RWPE2 (cell line): ENCODE measurements around the gene NMRAL1.
A peak's percentile ranks its signal among the peaks of the same experiment; 100 is the strongest.

Experiments used
- ATAC-seq: fragments of 200-7000 bp; cut with Tn5 transposase; 3 replicates; pipeline ENCODE4 v1.9.1; 2021; ENCODE audit warnings: low read depth
- DNase-seq: peaks from one replicate; pipeline ENCODE4 v3.0.0-alpha.2; 2020; ENCODE audit warnings: low spot score
- H3K27ac ChIP-seq: fragments of 450-650 bp; 2 replicates; pipeline ENCODE4 v1.5.1; 2017; ENCODE audit warnings: mild to moderate bottlenecking; ENCODE audit not compliant: poor library complexity, severe bottlenecking
- H3K27me3 ChIP-seq: fragments of 250-450 bp; sonication (Bioruptor Pico); 2 replicates; pipeline ENCODE4 v1.5.1; 2021; ENCODE audit warnings: mild to moderate bottlenecking, moderate library complexity; ENCODE audit not compliant: insufficient read depth, poor library complexity, severe bottlenecking
- H3K36me3 ChIP-seq: fragments of 250-450 bp; sonication (Bioruptor Pico); 2 replicates; pipeline ENCODE4 v1.5.1; 2020; ENCODE audit warnings: low read depth, mild to moderate bottlenecking, moderate library complexity
- H3K4me1 ChIP-seq: fragments of 250-450 bp; sonication (Bioruptor Pico); 2 replicates; pipeline ENCODE4 v1.5.1; 2021; ENCODE audit warnings: mild to moderate bottlenecking, moderate library complexity; ENCODE audit not compliant: insufficient read depth, poor library complexity, severe bottlenecking
- H3K4me3 ChIP-seq: fragments of 250-450 bp; sonication (Bioruptor Pico); 2 replicates; pipeline ENCODE4 v1.5.1; 2021; ENCODE audit warnings: mild to moderate bottlenecking, moderate library complexity; ENCODE audit not compliant: severe bottlenecking
- H3K9me3 ChIP-seq: fragments of 250-450 bp; sonication (Bioruptor Pico); 2 replicates; pipeline ENCODE4 v1.5.1; 2021; ENCODE audit warnings: mild to moderate bottlenecking, moderate library complexity; ENCODE audit not compliant: severe bottlenecking
- TF ChIP-seq, protein P1 (sequence below): fragments of 450-650 bp; IDR thresholded peaks from one replicate; pipeline ENCODE4 v1.5.1; 2017; ENCODE audit warnings: mild to moderate bottlenecking, moderate library complexity; ENCODE audit not compliant: poor library complexity, severe bottlenecking

NMRAL1 gene

DNA sequence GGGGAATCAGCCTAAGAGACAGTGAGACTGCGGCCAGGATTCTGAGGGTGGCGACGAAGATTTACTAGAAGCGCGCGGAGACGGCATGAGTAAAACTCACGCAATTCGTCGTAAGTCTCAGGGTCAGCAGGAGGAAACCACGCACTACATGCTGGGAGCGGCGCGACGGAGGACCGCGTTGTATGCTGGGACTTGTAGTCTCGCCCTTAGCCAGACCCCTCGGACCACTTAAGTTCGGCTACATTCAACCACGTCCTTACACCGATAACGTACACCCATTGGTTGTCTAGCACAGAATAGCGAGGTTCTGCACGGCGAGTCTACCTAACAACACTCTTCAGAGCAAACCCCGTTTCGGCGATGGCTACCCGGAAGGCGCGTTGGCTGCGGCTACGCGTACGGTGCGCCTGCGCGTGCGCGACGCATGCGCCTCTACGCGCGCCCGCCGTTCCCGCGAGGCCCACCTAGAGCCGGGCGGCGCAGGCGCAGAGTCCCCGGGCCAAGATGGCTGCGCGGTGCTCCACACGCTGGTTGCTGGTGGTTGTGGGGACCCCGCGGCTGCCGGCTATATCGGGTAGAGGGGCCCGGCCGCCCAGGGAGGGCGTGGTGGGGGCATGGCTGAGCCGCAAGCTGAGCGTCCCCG is 48.9 kb downstream of the NMRAL1 start, which contains the start of gene DNAJA3:
TSS of gene DNAJA3 (plus strand) at position 491 of the 643 bp plus-strand sequence. CDS start at position 505, 14 bp downstream.
- H3K4me3 ChIP-seq: peak within 1 kb of the TSS; percentile 84
- H3K36me3 ChIP-seq: peaks cover 19% of the 10 kb centered on the region
- peak; percentile 92 for DNase-seq
- TF ChIP-seq, protein P1, sequence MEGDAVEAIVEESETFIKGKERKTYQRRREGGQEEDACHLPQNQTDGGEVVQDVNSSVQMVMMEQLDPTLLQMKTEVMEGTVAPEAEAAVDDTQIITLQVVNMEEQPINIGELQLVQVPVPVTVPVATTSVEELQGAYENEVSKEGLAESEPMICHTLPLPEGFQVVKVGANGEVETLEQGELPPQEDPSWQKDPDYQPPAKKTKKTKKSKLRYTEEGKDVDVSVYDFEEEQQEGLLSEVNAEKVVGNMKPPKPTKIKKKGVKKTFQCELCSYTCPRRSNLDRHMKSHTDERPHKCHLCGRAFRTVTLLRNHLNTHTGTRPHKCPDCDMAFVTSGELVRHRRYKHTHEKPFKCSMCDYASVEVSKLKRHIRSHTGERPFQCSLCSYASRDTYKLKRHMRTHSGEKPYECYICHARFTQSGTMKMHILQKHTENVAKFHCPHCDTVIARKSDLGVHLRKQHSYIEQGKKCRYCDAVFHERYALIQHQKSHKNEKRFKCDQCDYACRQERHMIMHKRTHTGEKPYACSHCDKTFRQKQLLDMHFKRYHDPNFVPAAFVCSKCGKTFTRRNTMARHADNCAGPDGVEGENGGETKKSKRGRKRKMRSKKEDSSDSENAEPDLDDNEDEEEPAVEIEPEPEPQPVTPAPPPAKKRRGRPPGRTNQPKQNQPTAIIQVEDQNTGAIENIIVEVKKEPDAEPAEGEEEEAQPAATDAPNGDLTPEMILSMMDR: no peak
- peaks cover 10% of the 10 kb centered on the region for H3K4me1 ChIP-seq
- H3K27me3 ChIP-seq: no peaks in the 10 kb centered on the region
- H3K27ac ChIP-seq: peak within 1 kb of the TSS; percentile 79
- ATAC-seq: peak; percentile 93
- no peaks in the 10 kb centered on the region for H3K9me3 ChIP-seq

DNA sequence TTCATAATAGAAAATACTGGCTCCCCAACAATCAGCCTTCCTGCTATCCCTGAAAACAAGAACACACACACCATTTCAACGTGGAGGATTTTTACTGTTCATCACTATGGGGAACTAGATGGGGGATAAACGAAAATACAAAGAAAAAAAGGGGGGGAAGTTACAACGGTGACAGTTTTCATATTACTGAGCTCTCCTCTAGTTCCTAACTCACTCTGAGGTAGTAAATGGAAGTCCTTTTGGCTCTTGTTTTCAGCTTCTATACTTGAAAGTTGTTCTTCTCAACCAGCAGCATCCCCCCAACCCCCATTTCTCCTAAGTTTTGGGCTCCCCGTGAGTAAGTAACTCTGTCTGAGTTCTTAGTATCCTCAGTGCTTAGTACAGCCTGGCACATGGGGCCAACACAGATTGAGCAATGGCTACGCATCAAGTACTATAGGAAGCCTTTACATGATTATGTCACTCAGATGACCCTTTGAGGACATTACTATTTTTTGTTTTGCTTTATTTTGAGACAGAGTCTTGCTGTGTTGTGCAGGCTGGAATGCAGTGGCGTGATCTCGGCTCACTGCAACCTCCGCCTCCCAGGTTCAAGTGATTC is 53.8 kb downstream of the NMRAL1 start:
- H3K4me3 ChIP-seq: no peak overlapping the region
- no peaks in the 10 kb centered on the region for H3K9me3 ChIP-seq
- ATAC-seq (no peak), DNase-seq (no peak)
- TF ChIP-seq, protein P1: no peak
- no peaks in the 10 kb centered on the region for H3K36me3 ChIP-seq
- H3K4me1 ChIP-seq: no peaks in the 10 kb centered on the region
- no peak overlapping the region for H3K27ac ChIP-seq
- no peaks in the 10 kb centered on the region for H3K27me3 ChIP-seq

DNA sequence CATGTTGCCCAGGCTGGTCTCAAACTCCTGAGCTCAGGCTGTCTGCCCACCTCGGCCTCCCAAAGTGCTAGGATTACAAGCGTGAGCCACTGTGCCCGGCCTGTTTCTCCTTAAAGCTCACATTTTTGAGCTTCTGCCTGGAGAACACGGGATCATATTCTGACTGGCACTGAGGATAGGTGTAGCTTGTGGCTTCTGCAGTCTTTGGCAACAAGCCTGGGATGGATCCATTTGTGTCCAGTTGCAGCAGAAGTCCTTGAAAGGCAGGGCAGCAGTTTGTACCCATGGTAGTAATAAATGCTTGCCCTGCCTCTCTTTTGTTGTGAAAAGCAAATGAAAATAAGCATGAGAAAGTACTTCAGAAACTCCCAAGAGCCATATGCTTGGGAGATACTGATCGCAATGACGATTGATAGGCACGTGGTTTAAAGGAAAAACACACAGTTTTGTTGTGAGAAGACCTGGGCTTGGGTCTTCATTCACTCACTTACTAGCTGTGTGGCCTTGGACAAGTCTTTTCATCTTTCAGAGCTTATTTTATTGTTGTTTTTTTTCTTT is 54.9 kb downstream of the NMRAL1 start:
- Histone ChIP-seq H3K9me3 (no peaks in the 10 kb centered on the region), H3K36me3 (no peaks in the 10 kb centered on the region), H3K27me3 (no peaks in the 10 kb centered on the region), H3K27ac (no peak overlapping the region), H3K4me3 (no peak overlapping the region), H3K4me1 (peaks cover 5% of the 10 kb centered on the region)
- DNase-seq: no peak
- TF ChIP-seq, protein P1: no peak
- ATAC-seq: no peak

DNA sequence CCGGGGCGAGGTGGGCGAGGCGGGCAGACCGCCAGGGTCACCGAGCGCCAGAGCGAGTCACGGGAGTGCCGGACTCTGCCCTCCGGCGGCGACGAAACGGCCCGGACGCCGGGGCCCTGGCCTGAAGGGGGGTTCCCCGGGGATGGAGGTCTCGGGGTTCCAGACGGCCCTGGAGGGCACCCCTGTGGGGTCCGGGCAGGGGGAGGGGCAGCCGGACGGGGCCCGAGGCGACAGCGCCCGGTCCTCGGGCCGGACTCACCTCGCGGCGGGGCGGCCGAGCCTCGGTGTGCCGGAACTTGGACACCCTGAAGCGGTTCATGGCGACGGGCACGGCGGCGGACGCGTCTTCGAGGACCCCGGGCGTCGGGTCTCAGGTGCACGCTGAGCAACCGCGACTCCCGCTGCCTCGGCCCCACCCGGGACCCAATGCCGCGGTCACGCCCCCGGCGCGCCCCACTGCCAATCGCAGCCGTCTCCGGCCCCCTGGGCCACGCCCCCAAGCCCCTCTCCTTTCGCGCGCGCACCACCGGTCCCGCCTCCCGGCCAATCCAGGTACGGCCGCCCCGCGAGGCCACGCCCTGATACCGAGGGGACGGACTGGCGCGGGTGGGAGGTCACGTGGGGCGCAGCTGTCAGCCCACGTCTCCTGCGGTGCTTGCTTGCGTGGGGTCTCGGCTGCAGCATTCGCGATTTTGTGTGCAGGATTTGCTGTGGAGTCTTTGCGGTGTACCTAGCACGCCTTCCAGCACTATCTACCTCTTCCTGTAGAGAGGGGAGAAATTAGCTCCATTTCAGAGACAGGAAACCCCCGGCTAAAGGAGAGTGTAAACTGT is 58.0 kb downstream of the NMRAL1 start, which contains the start of gene CORO7:
TSS of gene CORO7 (minus strand) at position 397 of the 833 bp plus-strand sequence. CDS start at position 319, 78 bp downstream.
- Histone ChIP-seq H3K27ac (peak within 1 kb of the TSS; percentile 56), H3K9me3 (no peaks in the 10 kb centered on the region), H3K27me3 (no peaks in the 10 kb centered on the region), H3K4me1 (peaks cover 5% of the 10 kb centered on the region), H3K36me3 (0 out of 2 replicates have a peak, but pooled peaks cover under 1% of the 10 kb centered on the region), H3K4me3 (peak within 1 kb of the TSS; percentile 66)
- TF ChIP-seq, protein P1: no peak
- ATAC-seq (peak; percentile 94), DNase-seq (peak; percentile 96)
